Activated naive CD4-positive, alpha-beta T cell (primary cell): ENCODE measurements around the gene KCTD10.
"Not testable (repeated sequence)": the region's sequence is repeated elsewhere in the genome, so short reads cannot be mapped to it uniquely, and the experiment has no call there.

Experiments
- DNase-seq, 4 experiments: peaks; one replicate each; lab custom pipeline; 2025; lab: John Stamatoyannopoulos, UW

Gene KCTD10

DNA sequence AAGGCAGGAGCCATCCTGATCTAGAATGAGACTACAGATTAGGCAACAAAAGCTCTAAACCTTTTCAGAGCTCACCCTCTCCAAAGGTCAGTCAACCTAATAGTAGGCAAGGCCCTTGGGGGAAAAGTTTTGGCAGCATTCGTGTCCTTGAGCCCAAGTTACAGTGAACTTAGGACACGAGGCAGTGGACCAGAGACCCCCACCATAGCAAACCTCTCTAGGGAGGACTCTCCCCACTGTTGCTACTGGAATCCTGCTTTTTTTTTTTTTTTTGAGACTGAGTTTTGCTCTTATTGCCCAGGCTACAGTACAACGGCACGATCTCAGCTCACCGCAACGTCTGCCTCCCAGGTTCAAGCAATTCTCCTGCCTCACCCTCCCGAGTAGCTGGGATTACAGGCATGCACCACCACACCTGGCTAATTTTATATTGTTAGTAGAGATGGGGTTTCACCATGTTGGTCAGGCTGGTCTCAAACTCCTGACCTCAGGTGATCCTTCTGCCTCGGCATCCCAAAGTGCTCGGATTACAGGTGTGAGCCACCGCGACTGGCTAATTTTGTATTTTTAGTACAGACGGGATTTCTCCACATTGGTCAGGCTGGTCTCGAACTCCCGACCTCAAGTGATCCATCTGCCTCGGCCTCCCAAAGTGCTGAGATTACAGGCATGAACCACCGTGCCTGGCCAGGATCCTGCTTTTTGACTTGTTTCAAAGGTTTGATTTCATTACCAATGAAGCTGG lies 3.4 kb downstream of the KCTD10 start:
- DNase-seq = not testable (repeated sequence)

DNA sequence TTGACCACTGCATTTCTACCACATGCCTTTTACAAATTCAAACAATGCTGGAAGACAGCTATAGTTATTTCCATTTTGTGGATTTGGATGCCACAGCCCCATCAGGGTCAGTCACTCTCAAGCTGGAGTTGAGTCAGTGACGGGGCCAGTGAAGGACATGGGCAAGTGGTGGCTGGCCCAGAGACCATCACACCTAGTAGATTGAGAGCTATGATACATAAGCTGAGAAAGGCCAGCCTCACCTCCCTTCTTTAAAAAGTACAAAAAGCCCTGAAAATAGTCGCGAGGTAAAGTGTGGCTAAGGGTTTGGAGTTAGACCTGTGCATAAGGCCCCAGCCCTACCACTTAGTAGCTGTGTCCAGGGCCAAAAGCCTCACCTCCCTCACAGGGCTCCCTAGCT lies 4.1 kb downstream of the KCTD10 start:
- DNase-seq = no peak

- DNase-seq = no peak
Observed at GRCh38 chr12:109469517-109469916, 7.6 kb downstream of the KCTD10 start.

- no peak for DNase-seq
Observed at GRCh38 chr12:109467978-109468676, 9.0 kb downstream of the KCTD10 start.

- no peak for DNase-seq
Observed at GRCh38 chr12:109466821-109467220, 10.3 kb downstream of the KCTD10 start.

GRCh38 chr12:109466305-109466704 lies 10.8 kb downstream of the KCTD10 start:
- no peak for DNase-seq

DNA sequence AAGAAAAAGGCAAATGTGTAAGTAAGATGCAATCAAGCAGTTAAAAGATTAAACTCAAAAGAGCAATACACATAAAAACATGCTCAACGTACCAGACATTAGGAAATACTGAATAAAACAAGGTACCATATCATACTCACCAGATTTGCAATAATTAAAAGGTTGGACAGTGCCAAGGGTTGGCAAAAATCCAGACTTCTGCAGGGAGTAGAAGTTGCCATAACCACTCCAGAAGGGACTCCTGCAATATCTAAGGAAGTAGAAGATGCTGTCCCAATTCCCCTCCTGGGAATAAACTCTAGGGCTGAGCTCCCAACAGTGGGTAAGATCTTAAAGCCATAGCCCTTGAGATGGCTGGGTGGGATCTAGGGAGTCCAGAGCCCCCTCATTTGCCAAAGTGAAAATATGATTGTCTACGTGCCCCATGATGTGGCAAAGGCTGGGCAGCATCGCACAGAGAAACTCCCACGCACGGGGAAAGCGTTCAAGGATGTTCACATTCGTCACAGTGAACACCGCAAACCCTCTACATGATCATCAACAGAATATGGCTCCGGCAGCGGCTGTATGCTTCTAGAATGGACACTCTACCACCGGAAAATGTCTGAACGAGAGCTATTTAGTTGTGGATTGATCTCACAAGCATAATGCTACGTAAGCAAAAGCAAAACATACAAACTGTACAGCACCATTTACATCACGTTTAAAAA lies 12.3 kb downstream of the KCTD10 start:
- no peak for DNase-seq

- no peak for DNase-seq
Observed at GRCh38 chr12:109463756-109464155, 13.3 kb downstream of the KCTD10 start.

DNA sequence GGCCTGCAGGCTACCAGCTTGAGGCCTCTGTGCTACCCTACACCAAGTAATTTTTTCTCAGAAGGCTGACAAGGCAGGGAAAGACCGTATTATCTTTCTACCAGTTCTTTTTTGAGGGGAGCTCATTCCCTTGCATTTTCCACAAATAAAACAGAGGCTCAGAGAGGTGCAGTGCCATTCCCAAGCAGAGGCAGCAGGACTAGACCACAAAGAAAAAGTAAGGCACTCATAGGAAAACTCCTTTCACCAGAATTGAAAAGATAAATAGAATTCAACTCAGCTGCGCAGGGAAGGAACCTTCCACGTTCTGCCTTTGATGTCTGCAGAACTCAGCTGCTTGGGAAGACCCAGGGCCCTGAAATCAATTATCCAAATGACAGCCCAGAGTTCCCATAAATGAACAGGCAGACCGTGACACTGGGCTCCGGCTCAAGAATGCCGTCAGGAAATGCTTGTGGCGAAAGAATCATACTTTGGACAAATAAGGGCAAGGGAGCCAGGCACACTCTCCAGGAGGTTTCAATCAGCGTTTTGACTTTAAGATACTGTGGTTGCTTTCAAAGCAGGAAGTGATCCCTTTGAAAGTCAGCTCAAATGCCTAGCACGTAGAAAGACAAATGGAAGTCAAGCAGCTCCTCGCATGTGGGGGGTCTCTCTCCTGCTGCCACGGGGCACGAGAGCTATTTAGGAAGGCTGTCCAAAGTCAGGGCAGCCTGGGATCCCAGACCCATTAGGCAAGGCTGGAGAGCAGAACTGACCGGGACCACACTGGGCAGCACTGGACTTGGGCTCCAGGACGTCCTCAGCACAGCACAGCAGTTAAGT lies 14.0 kb downstream of the KCTD10 start:
- DNase-seq = no peak

GRCh38 chr12:109461846-109462756 lies 15.0 kb downstream of the KCTD10 start:
- DNase-seq = no peak

- DNase-seq = no peak
Observed at GRCh38 chr12:109461049-109461845, 15.9 kb downstream of the KCTD10 start.

DNA sequence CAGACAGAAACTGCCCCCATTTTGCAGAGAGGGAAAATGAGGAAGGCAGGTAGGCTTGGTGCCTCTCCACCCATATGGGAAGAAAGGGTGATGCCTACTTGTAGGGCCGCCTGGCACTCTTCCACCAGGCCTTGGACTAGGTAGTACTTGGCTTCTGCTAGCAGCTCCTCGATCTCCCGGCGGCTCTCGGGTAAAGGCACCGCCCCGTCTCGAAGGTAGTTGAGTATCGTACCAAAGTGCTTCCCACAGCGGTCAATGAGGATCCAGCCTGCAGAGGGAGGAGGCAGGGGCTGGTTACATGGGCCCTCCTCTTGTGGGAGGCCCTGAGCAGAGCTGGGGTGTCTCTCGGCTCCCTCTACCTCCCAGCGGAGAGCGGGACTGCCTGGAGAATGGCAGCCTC lies 16.6 kb downstream of the KCTD10 start:
- DNase-seq = no peak

DNA sequence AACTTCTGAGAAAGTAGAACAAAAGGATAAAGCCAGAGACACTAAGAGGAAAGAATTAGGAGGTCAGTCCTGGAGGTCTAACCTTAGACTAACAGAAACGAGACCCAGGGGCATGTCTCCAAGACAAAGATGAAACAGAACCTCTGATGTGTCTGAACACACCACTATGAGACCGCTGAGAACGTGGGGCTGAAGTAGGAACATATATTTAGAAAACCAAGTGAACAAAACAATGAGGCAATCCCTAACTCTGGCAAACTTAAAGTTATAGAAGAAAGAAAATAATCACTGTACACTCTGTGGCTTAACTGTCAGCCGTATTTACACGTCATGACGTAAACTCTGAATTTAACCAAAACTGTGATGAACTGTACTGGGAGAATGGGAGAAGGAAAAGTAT lies 17.9 kb downstream of the KCTD10 start:
- no peak for DNase-seq

- DNase-seq = no peak
Observed at GRCh38 chr12:109458771-109459208, 18.3 kb downstream of the KCTD10 start.

DNA sequence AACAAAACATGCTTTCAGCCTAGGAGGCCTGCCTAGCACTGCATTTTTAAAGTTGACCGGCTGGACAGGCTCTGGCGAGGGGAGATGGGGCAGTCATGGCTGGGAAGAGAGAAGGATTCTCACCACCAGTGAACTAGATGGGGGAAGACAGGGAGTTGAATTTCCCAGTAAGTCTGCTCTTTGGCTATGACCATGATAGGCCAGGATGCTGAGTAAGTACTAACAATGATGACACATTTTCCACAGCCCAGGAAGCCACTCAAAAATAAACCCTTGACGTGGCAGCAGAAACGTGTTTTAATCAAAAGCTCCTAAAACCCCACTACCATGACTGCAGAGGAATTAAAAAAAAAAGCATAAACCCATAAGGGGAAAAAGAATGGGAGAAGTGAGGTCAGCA lies 19.0 kb downstream of the KCTD10 start:
- no peak for DNase-seq

DNA sequence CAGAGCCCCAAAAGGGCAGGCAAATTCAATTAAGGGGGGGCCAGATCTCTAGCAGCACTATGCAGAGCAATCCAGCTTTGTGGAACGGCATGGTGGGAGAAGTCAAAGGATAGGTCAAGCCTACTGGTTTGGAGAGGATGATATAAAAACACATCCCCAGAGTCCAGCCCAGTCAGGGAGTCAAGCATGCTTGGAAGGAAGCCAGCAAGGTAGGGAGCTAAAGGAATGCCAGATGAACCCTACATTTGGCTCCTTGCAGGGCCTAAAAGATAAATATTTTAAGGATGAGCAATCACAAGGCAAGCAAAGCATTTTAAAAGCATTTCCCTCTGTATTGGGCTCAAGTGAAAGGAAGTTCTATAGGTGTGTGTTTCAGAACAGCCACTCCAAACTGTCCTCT lies 21.4 kb downstream of the KCTD10 start:
- no peak for DNase-seq

DNA sequence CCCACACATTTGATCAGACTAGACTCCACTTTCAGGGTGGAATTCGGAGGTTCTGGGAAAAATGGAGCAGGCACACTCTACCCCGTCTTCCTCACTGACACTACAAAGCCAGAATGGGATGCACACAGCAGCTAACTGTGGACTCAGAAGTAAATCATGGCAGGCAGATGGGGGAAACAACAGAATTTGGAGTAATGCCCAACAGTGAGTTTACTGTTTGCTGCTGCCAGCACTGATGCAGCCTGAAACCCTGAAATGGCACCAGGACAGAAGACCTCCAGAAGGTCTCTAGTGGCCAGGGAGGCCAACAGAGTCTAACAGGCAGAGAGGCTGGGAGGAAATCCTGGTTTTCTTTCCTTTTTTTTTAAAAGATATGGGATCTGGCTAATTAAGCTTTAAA lies 24.6 kb downstream of the KCTD10 start:
- no peak for DNase-seq

DNA sequence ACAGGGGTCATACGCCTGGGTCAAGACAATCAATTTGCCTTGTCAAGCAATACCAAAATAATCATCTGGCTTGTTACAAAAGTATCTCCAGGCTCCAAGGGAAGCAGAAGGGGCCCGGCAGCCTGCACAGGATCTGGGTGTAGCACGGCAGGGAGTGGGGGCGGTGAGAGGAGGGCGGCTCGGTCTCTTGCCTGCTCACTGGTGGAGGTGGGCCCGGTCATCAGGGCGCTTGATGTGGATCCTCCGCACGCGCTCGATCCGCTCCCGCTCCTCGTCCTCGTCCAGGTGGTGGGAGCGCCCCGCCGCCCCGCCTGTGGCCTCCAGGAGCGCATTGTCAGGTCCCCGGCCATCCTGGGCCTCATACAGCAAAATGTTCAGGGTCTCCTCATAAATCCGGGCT lies 25.7 kb downstream of the KCTD10 start:
- DNase-seq = no peak

DNA sequence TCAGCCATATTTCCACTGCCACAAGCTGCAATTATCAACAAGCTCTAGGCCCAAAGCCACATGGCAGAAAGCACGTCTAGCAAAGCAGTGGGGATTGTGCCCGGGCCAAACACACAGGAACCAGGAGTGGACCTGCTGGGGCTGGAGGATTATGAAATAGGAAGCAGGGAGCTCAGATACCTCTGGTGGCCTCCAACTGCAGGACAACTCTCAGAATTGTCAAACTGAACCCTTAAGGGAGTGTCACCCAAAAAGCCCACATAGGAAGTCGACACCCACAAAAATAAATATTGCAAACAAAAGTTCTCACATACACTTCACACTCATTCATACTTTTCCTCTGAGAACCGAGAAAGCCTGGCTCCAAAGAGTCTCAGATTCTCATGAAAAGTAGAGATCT lies 26.1 kb downstream of the KCTD10 start:
- DNase-seq = no peak

DNA sequence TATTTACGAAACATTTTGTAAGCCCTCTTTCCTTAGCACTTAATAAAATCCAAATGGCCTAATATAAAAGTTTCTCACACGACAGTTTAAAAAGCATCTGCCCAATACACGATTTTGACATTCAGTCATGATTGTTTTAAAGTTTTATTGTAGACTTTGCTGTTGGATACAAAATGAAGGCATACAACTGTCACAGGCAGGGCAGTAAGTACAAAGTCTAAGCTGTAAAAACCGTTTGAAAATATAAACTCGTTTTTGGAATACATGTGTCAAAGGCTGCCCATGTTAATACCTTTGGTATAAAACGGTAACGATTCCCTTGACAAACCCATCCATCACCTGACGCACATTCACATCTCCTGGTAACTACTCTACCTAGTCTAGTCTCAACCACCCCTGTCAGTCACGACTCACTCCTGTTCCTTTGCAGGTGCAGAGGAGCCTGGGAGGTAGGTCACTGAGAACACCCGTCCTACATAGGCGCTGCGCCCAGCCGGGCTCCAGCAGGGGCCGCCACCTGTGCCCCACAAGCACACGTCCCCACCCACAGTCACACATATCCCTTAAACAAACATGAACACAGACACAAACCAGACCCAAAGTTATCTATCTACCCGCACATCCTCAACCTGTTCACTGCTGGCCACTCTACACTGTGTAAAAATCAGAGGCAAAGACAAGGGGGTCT lies 27.1 kb downstream of the KCTD10 start:
- no peak for DNase-seq
